ENCODE measurements around the gene NAB2.
A peak's percentile ranks its signal among the peaks of the same experiment; 100 is the strongest.

NAB2 gene

DNA sequence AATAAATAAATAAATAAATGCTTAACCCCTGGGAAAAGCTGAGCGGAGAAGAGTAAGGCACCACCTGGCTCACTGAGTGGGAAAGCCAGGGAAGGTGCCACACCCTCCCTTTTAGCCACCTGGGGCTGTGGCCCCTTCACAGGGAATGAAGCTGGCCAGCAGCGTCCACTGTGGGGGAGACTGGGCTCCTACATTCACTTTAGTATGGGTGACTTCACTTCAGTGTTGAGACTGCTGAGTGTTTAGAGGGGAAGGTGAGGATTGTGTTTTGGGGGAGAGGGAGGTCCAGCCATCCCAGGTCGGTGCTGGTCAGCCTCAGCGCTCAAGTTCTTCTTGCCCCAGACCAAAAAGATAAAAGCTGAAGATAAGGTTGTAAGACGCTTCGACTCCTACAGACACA, 1.6 kb downstream of the NAB2 start:
- Histone ChIP-seq H3K4me3 (ENCODE audit: low read length) (peak overlapping the region; percentile 52), H3K27ac (ENCODE audit: low read length) (no peak overlapping the region)

GRCh38 chr12:57090924-57091637, 2.2 kb downstream of the NAB2 start:
- no peak overlapping the region for H3K9ac ChIP-seq (ENCODE audit: low read depth, low read length)
- H3K4me3 ChIP-seq (ENCODE audit: low read length): peak overlapping the region; percentile 52; the same call in 1 of the 2 replicates
- no peak overlapping the region for H3K27ac ChIP-seq (ENCODE audit: low read length)
- no peaks in the 10 kb centered on the region for H3K9me3 ChIP-seq (ENCODE audit: insufficient read depth, low read depth, low read length)
- H3K27me3 ChIP-seq (ENCODE audit: insufficient read depth, low read length): no peaks in the 10 kb centered on the region
- H3K4me1 ChIP-seq (ENCODE audit: insufficient read depth, low read length): peaks cover 10% of the 10 kb centered on the region; the same call in 1 of the 2 replicates
- peaks cover 49% of the 10 kb centered on the region for H3K36me3 ChIP-seq (ENCODE audit: insufficient read depth, low read depth, low read length)

More for the DNA sequence above, 1.6 kb downstream of the NAB2 start:
- Histone ChIP-seq H3K27me3 (ENCODE audit: insufficient read depth, low read length) (no peaks in the 10 kb centered on the region), H3K9ac (ENCODE audit: low read depth, low read length) (no peak overlapping the region), H3K36me3 (ENCODE audit: insufficient read depth, low read depth, low read length) (peaks cover 43% of the 10 kb centered on the region), H3K9me3 (ENCODE audit: insufficient read depth, low read depth, low read length) (no peaks in the 10 kb centered on the region), H3K4me1 (ENCODE audit: insufficient read depth, low read length) (peaks cover 14% of the 10 kb centered on the region; the same call in 1 of the 2 replicates)

- Histone ChIP-seq H3K36me3 (ENCODE audit: insufficient read depth, low read depth, low read length) (peaks cover 56% of the 10 kb centered on the region), H3K4me3 (ENCODE audit: low read length) (no peak overlapping the region), H3K27ac (ENCODE audit: low read length) (no peak overlapping the region), H3K27me3 (ENCODE audit: insufficient read depth, low read length) (no peaks in the 10 kb centered on the region), H3K4me1 (ENCODE audit: insufficient read depth, low read length) (peaks cover 10% of the 10 kb centered on the region; the same call in 1 of the 2 replicates), H3K9me3 (ENCODE audit: insufficient read depth, low read depth, low read length) (no peaks in the 10 kb centered on the region), H3K9ac (ENCODE audit: low read depth, low read length) (no peak overlapping the region)
These were observed 3.0 kb downstream of the NAB2 start for GRCh38 chr12:57091638-57092528.

GRCh38 chr12:57092529-57092862, 3.6 kb downstream of the NAB2 start:
- H3K4me1 ChIP-seq (ENCODE audit: insufficient read depth, low read length): peaks cover 10% of the 10 kb centered on the region; the same call in 1 of the 2 replicates
- no peak overlapping the region for H3K27ac ChIP-seq (ENCODE audit: low read length)
- H3K9ac ChIP-seq (ENCODE audit: low read depth, low read length): no peak overlapping the region
- no peaks in the 10 kb centered on the region for H3K27me3 ChIP-seq (ENCODE audit: insufficient read depth, low read length)
- H3K9me3 ChIP-seq (ENCODE audit: insufficient read depth, low read depth, low read length): no peaks in the 10 kb centered on the region
- peaks cover 56% of the 10 kb centered on the region for H3K36me3 ChIP-seq (ENCODE audit: insufficient read depth, low read depth, low read length)
- H3K4me3 ChIP-seq (ENCODE audit: low read length): no peak overlapping the region

- Histone ChIP-seq H3K36me3 (ENCODE audit: insufficient read depth, low read depth, low read length) (peaks cover 56% of the 10 kb centered on the region), H3K9ac (ENCODE audit: low read depth, low read length) (no peak overlapping the region; the same call in 1 of the 2 replicates), H3K4me1 (ENCODE audit: insufficient read depth, low read length) (peaks cover 10% of the 10 kb centered on the region; the same call in 1 of the 2 replicates), H3K9me3 (ENCODE audit: insufficient read depth, low read depth, low read length) (no peaks in the 10 kb centered on the region), H3K27me3 (ENCODE audit: insufficient read depth, low read length) (no peaks in the 10 kb centered on the region), H3K27ac (ENCODE audit: low read length) (no peak overlapping the region), H3K4me3 (ENCODE audit: low read length) (no peak overlapping the region)
These were observed 4.0 kb downstream of the NAB2 start for GRCh38 chr12:57092876-57093414.

GRCh38 chr12:57093415-57094207, 4.7 kb downstream of the NAB2 start:
- H3K4me1 ChIP-seq (ENCODE audit: insufficient read depth, low read length): peaks cover 10% of the 10 kb centered on the region; the same call in 1 of the 2 replicates
- H3K4me3 ChIP-seq (ENCODE audit: low read length): no peak overlapping the region
- no peaks in the 10 kb centered on the region for H3K27me3 ChIP-seq (ENCODE audit: insufficient read depth, low read length)
- peaks cover 56% of the 10 kb centered on the region for H3K36me3 ChIP-seq (ENCODE audit: insufficient read depth, low read depth, low read length)
- H3K9me3 ChIP-seq (ENCODE audit: insufficient read depth, low read depth, low read length): no peaks in the 10 kb centered on the region
- H3K27ac ChIP-seq (ENCODE audit: low read length): peak overlapping the region; percentile 87
- H3K9ac ChIP-seq (ENCODE audit: low read depth, low read length): peak overlapping the region; percentile 76; the same call in 1 of the 2 replicates

GRCh38 chr12:57094208-57095160, 5.6 kb downstream of the NAB2 start:
- Histone ChIP-seq H3K9me3 (ENCODE audit: insufficient read depth, low read depth, low read length) (no peaks in the 10 kb centered on the region), H3K9ac (ENCODE audit: low read depth, low read length) (peak overlapping the region; percentile 76; the same call in 1 of the 2 replicates), H3K27me3 (ENCODE audit: insufficient read depth, low read length) (no peaks in the 10 kb centered on the region), H3K4me1 (ENCODE audit: insufficient read depth, low read length) (peaks cover 10% of the 10 kb centered on the region; the same call in 1 of the 2 replicates), H3K36me3 (ENCODE audit: insufficient read depth, low read depth, low read length) (peaks cover 56% of the 10 kb centered on the region), H3K27ac (ENCODE audit: low read length) (peak overlapping the region; percentile 67), H3K4me3 (ENCODE audit: low read length) (peak overlapping the region; percentile 44; the same call in 1 of the 2 replicates)

GRCh38 chr12:57095440-57095839, 6.5 kb downstream of the NAB2 start:
- Histone ChIP-seq H3K9ac (ENCODE audit: low read depth, low read length) (no peak overlapping the region), H3K27me3 (ENCODE audit: insufficient read depth, low read length) (no peaks in the 10 kb centered on the region), H3K27ac (ENCODE audit: low read length) (no peak overlapping the region), H3K9me3 (ENCODE audit: insufficient read depth, low read depth, low read length) (no peaks in the 10 kb centered on the region), H3K36me3 (ENCODE audit: insufficient read depth, low read depth, low read length) (peaks cover 56% of the 10 kb centered on the region), H3K4me3 (ENCODE audit: low read length) (no peak overlapping the region), H3K4me1 (ENCODE audit: insufficient read depth, low read length) (peaks cover 10% of the 10 kb centered on the region; the same call in 1 of the 2 replicates)

DNA sequence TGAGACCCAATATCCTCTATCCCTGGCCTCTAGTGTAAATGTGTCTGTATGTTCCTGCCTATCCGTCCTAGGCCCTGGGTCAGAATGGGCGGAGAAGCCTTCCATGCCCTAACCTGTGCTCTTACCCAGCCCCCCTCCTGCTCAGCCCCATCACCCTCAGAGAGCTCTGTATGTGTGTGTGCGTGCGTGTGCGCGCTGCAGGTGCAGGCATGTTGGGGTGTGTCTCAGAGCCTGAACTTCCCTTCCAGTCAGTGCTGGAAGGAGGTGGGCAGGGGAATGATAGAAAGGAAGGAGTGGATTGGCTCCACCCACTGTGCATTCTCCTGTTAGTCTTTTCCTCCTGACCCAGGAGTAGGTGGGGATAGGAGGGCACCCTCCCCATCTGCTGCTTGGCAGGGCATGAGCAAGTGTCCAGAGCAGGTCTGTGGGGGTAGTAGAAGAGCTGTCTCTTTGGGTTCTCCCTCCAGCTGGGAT, 7.2 kb downstream of the NAB2 start:
- Histone ChIP-seq H3K27ac (ENCODE audit: low read length) (no peak overlapping the region), H3K9me3 (ENCODE audit: insufficient read depth, low read depth, low read length) (no peaks in the 10 kb centered on the region), H3K4me1 (ENCODE audit: insufficient read depth, low read length) (peaks cover 7% of the 10 kb centered on the region; the same call in 1 of the 2 replicates), H3K4me3 (ENCODE audit: low read length) (no peak overlapping the region), H3K36me3 (ENCODE audit: insufficient read depth, low read depth, low read length) (peaks cover 54% of the 10 kb centered on the region), H3K27me3 (ENCODE audit: insufficient read depth, low read length) (no peaks in the 10 kb centered on the region), H3K9ac (ENCODE audit: low read depth, low read length) (no peak overlapping the region)
